HFFc6 (cell line): Measurements from ENCODE around the gene PPP2R5C. TPM values are rescaled to one million over a fixed set of nuclear protein-coding genes. Genes with fewer than 3 reads are reported as not detected.

Source experiments
- DNase-seq: peaks from one replicate; pipeline ENCODE4 v3.0.0-alpha.2; 2018
- H3K27ac Mint-ChIP-seq: 2 replicates; pipeline ENCODE4 v1.8.0; 2020; ENCODE audit warnings: mild to moderate bottlenecking, mixed read lengths
- H3K27me3 Mint-ChIP-seq: 2 replicates; pipeline ENCODE4 v1.8.0; 2021; ENCODE audit warnings: mild to moderate bottlenecking, moderate library complexity, mixed read lengths; ENCODE audit not compliant: insufficient read depth
- H3K36me3 Mint-ChIP-seq: 2 replicates; pipeline ENCODE4 v1.8.0; 2021; ENCODE audit warnings: low read depth, mixed read lengths
- H3K4me1 Mint-ChIP-seq: 2 replicates; pipeline ENCODE4 v1.8.0; 2020; ENCODE audit warnings: low read depth, mixed read lengths
- H3K4me3 Mint-ChIP-seq: 2 replicates; pipeline ENCODE4 v1.8.0; 2020; ENCODE audit warnings: mild to moderate bottlenecking, moderate library complexity, mixed read lengths
- H3K9me3 Mint-ChIP-seq: 2 replicates; pipeline ENCODE4 v1.8.0; 2020; ENCODE audit warnings: mild to moderate bottlenecking, mixed read lengths
- CTCF ChIP-seq: fragments of 200-600 bp; sonication (generic); IDR thresholded peaks from 2 replicates; pipeline ENCODE4 v1.5.0; 2021; ENCODE audit warnings: antibody characterized with exemption, mild to moderate bottlenecking
- total RNA-seq, 6 experiments: library from RNA; stranded (reverse); fragmentation: NEBNext Ultra II Directional; extraction: Animal tissue kit (Norgen Biotek cat#: 25700); gene quantifications; 2 replicates in 1 of 6; 3 replicates in 5 of 6; pipeline ENCODE4 v1.2.3, GENCODE V29; 2021

Gene PPP2R5C
- total RNA-seq, 6 experiments from 2014 or later: 108 to 128 (median 122) TPM

- DNase-seq: no peak
- Mint-ChIP-seq H3K27me3 (no peaks in the 10 kb centered on the region; the same call in 1 of the 2 replicates), H3K4me1 (no peaks in the 10 kb centered on the region), H3K36me3 (peaks cover 14% of the 10 kb centered on the region; the same call in 1 of the 2 replicates), H3K4me3 (no peak overlapping the region), H3K9me3 (no peaks in the 10 kb centered on the region), H3K27ac (no peak overlapping the region)
- no peak for TF ChIP-seq CTCF
Observed at GRCh38 chr14:101884089-101884933, 122.8 kb downstream of the PPP2R5C start.

- Mint-ChIP-seq H3K9me3 (no peaks in the 10 kb centered on the region), H3K4me3 (no peak overlapping the region), H3K27ac (no peak overlapping the region), H3K27me3 (no peaks in the 10 kb centered on the region; the same call in 1 of the 2 replicates), H3K36me3 (peaks cover 14% of the 10 kb centered on the region; the same call in 1 of the 2 replicates), H3K4me1 (no peaks in the 10 kb centered on the region)
- no peak for TF ChIP-seq CTCF
- no peak for DNase-seq
Observed at GRCh38 chr14:101884934-101885576, 123.5 kb downstream of the PPP2R5C start.

GRCh38 chr14:101887219-101887618 is 125.7 kb downstream of the PPP2R5C start:
- Mint-ChIP-seq H3K4me3 (no peak overlapping the region), H3K36me3 (peaks cover 21% of the 10 kb centered on the region), H3K27ac (no peak overlapping the region), H3K9me3 (no peaks in the 10 kb centered on the region), H3K4me1 (no peaks in the 10 kb centered on the region), H3K27me3 (no peaks in the 10 kb centered on the region; the same call in 1 of the 2 replicates)
- no peak for DNase-seq
- no peak for TF ChIP-seq CTCF

- TF ChIP-seq CTCF: no peak
- no peaks in the 10 kb centered on the region for H3K4me1 Mint-ChIP-seq
- peaks cover 21% of the 10 kb centered on the region for H3K36me3 Mint-ChIP-seq
- no peak for DNase-seq
- no peaks in the 10 kb centered on the region; the same call in 1 of the 2 replicates for H3K27me3 Mint-ChIP-seq
- no peak overlapping the region for H3K4me3 Mint-ChIP-seq
- no peak overlapping the region for H3K27ac Mint-ChIP-seq
- H3K9me3 Mint-ChIP-seq: no peaks in the 10 kb centered on the region
Observed at GRCh38 chr14:101888182-101888581, 126.7 kb downstream of the PPP2R5C start.

GRCh38 chr14:101889366-101889765 is 127.9 kb downstream of the PPP2R5C start:
- Mint-ChIP-seq H3K4me1 (no peaks in the 10 kb centered on the region), H3K9me3 (no peaks in the 10 kb centered on the region), H3K27me3 (no peaks in the 10 kb centered on the region; the same call in 1 of the 2 replicates), H3K27ac (no peak overlapping the region), H3K36me3 (peaks cover 13% of the 10 kb centered on the region), H3K4me3 (no peak overlapping the region; the same call in 1 of the 2 replicates)
- no peak for TF ChIP-seq CTCF
- DNase-seq: no peak
